H1 (cell line): Measurements from ENCODE around the gene DYNLT5.

Experiments used
- CBX8 ChIP-seq: fragments of 300-800, 300-1000 bp; sonication (generic); IDR thresholded peaks from 2 replicates; pipeline ENCODE4 v1.7.1; 2016; ENCODE audit warnings: low read depth, low read length, borderline replicate concordance
- RBBP5 ChIP-seq: IDR thresholded peaks from 2 replicates; pipeline ENCODE4 v1.7.1; 2012; ENCODE audit warnings: low read depth, mild to moderate bottlenecking, inconsistent platforms, low read length, moderate library complexity, borderline replicate concordance
- SP2 ChIP-seq: IDR thresholded peaks from 2 replicates; pipeline ENCODE4 v1.6.1; 2012; ENCODE audit warnings: mild to moderate bottlenecking, low read length, inconsistent platforms

DNA sequence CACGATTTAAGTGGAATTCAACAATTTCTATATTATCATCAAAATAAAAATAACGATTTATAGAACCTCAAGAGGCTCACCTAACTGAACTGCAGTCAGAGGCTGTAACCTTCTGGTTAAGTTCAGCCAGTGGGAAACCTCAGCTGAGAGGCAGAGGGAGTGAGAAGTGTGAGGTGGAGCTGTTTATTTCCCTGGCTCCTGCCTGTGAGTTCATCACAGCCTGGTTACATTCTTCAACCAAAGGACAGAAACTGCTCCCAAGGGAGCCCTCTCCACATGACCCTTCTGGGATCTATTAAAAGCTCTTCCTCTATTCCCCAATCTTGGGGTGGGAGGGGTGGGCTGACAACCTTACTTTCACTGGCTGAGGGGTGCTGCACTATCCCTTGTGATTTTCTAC, 22.2 kb downstream of the DYNLT5 start:
- TF ChIP-seq SP2 (no peak), CBX8 (no peak), RBBP5 (no peak)
